Esophagus (tissue), 2 donors: Measurements from ENCODE around the gene PNPLA6. TPM values are rescaled to one million over a fixed set of nuclear protein-coding genes. Genes with fewer than 3 reads are reported as not detected.
"Not testable (repeated sequence)": the region's sequence is repeated elsewhere in the genome, so short reads cannot be mapped to it uniquely, and the experiment has no call there.

Source experiments
- H3K27ac ChIP-seq, 2 donors: one replicate each; pipeline ENCODE4 v1.5.1; 2013; ENCODE audit warnings: low read depth in 2 of 2, mild to moderate bottlenecking in 2 of 2, inconsistent platforms in 1 of 2, low read length in 1 of 2, moderate library complexity in 1 of 2
- H3K27me3 ChIP-seq, 2 donors: one replicate each; pipeline ENCODE4 v1.6.1; 2013; ENCODE audit warnings: low read length in 2 of 2, control low read depth in 1 of 2, mild to moderate bottlenecking in 1 of 2; ENCODE audit not compliant: insufficient read depth in 2 of 2, control insufficient read depth in 1 of 2
- H3K36me3 ChIP-seq, 2 donors: one replicate each; pipeline ENCODE4 v1.6.1; 2013; ENCODE audit warnings: low read length in 1 of 2; ENCODE audit not compliant: control insufficient read depth in 2 of 2, insufficient read depth in 2 of 2
- H3K4me1 ChIP-seq, 2 donors: one replicate each; pipeline ENCODE4 v1.6.1; 2013; ENCODE audit warnings: low read length in 1 of 2; ENCODE audit not compliant: control insufficient read depth in 2 of 2, insufficient read depth in 2 of 2
- H3K4me3 ChIP-seq, 2 donors: one replicate each; pipeline ENCODE4 v1.5.1; 2013; ENCODE audit warnings: low read length in 2 of 2, mild to moderate bottlenecking in 2 of 2, low read depth in 1 of 2, moderate library complexity in 1 of 2
- H3K9me3 ChIP-seq, 2 donors: one replicate each; pipeline ENCODE4 v1.6.1; 2013; ENCODE audit warnings: mild to moderate bottlenecking in 2 of 2, low read depth in 1 of 2, low read length in 1 of 2, moderate library complexity in 1 of 2; ENCODE audit not compliant: control insufficient read depth in 2 of 2, insufficient read depth in 1 of 2
- WGBS, 2 donors: extraction: QIAGEN DNeasy Blood & Tissue Kit; methylation state at CpG; one replicate each; pipeline ENCODE4 v1.1.7; 2013; 5-methylcytosine and 5-hydroxymethylcytosine counted together
- polyA plus RNA-seq, 2 donors: library from polyadenylated mRNA; stranded (reverse); fragments of 200-250 nt; gene quantifications; one replicate each; pipeline ENCODE4 v1.2.3, GENCODE V29; 2013
- donor health status: healthy with polysubstance abuse.
- donor health status: Bipolar disorder and iron deficiency.

The PNPLA6 gene
- polyA plus RNA-seq, 2 donors, result 27.2 to 47.7 TPM

- Histone ChIP-seq H3K4me1 (peaks cover 0 to 6% of the 10 kb centered on the region in 2 donors), H3K4me3 (no peak overlapping the region), H3K36me3 (peaks cover 2 to 31% of the 10 kb centered on the region in 2 donors), H3K9me3 (no peaks in the 10 kb centered on the region), H3K27me3 (no peaks in the 10 kb centered on the region), H3K27ac (no peak overlapping the region)
- WGBS, 2 donors, result 76 to 87% methylated on average over 15 of the region's 15 CpGs
Measured at GRCh38 chr19:7529246-7529600, 6.3 kb upstream of the PNPLA6 start.

GRCh38 chr19:7529610-7530490, 5.7 kb upstream of the PNPLA6 start:
- Histone ChIP-seq H3K9me3 (no peaks in the 10 kb centered on the region), H3K4me3 (no peak overlapping the region), H3K4me1 (peaks cover 0 to 6% of the 10 kb centered on the region in 2 donors), H3K36me3 (peaks cover 2 to 31% of the 10 kb centered on the region in 2 donors), H3K27ac (no peak overlapping the region), H3K27me3 (no peaks in the 10 kb centered on the region)
- 95% methylated on average over 33 of the region's 33 CpGs for WGBS, 2 donors

- Histone ChIP-seq H3K4me1 (peaks cover 0 to 11% of the 10 kb centered on the region in 2 donors), H3K9me3 (no peaks in the 10 kb centered on the region), H3K27me3 (no peaks in the 10 kb centered on the region), H3K27ac (peak overlapping the region; percentile 78 to 83), H3K4me3 (peak overlapping the region; percentile 39 to 75), H3K36me3 (peaks cover 0 to 14% of the 10 kb centered on the region in 2 donors)
- WGBS, 2 donors, result 25% methylated on average over 30 of the region's 30 CpGs
Measured at GRCh38 chr19:7533281-7533885, 2.1 kb upstream of the PNPLA6 start.

GRCh38 chr19:7533925-7534480, 1.5 kb upstream of the PNPLA6 start:
- 1% methylated on average over 41 of the region's 41 CpGs for WGBS, 2 donors
- Histone ChIP-seq H3K36me3 (peaks cover 0 to 8% of the 10 kb centered on the region in 2 donors), H3K9me3 (no peaks in the 10 kb centered on the region)

GRCh38 chr19:7534531-7535046, 928 bp upstream of the PNPLA6 start:
- H3K27me3 ChIP-seq, result no peaks in the 10 kb centered on the region
- WGBS, 2 donors, result 0% methylated on average over 27 of the region's 27 CpGs
- H3K4me1 ChIP-seq, result peaks cover 0 to 11% of the 10 kb centered on the region in 2 donors
- H3K4me3 ChIP-seq, result peak overlapping the region; percentile 75 to 100
- peak overlapping the region; percentile 83 to 92 for H3K27ac ChIP-seq
- H3K9me3 ChIP-seq, result no peaks in the 10 kb centered on the region
- peaks cover 0 to 2% of the 10 kb centered on the region in 2 donors for H3K36me3 ChIP-seq

More at GRCh38 chr19:7533925-7534480, 1.5 kb upstream of the PNPLA6 start:
- peak overlapping the region; percentile 83 to 92 for H3K27ac ChIP-seq
- peak overlapping the region; percentile 75 to 100 for H3K4me3 ChIP-seq
- peaks cover 0 to 11% of the 10 kb centered on the region in 2 donors for H3K4me1 ChIP-seq
- no peaks in the 10 kb centered on the region for H3K27me3 ChIP-seq

GRCh38 chr19:7535998-7536695, 630 bp downstream of the PNPLA6 start:
- Histone ChIP-seq H3K9me3 (no peaks in the 10 kb centered on the region), H3K4me1 (peaks cover 0 to 11% of the 10 kb centered on the region in 2 donors), H3K4me3 (peak overlapping the region; percentile 75 to 100), H3K27me3 (no peaks in the 10 kb centered on the region), H3K36me3 (peaks cover 0 to 13% of the 10 kb centered on the region in 2 donors), H3K27ac (peak overlapping the region; percentile 73 to 83)
- WGBS, 2 donors, result 14 to 16% methylated on average over 27 to 30 of the region's 30 CpGs

GRCh38 chr19:7538990-7539389, 3.5 kb downstream of the PNPLA6 start:
- WGBS, 2 donors, result 96 to 98% methylated on average over 5 of the region's 5 CpGs
- H3K4me3 ChIP-seq, H3K4me1 ChIP-seq, H3K27me3 ChIP-seq, H3K27ac ChIP-seq, H3K9me3 ChIP-seq: not testable (repeated sequence)
- H3K36me3 ChIP-seq, result peaks cover 0 to 35% of the 10 kb centered on the region in 2 donors

- Histone ChIP-seq H3K4me3 (no peak overlapping the region), H3K4me1 (peaks cover 0 to 5% of the 10 kb centered on the region in 2 donors), H3K36me3 (peaks cover 0 to 35% of the 10 kb centered on the region in 2 donors), H3K9me3 (no peaks in the 10 kb centered on the region), H3K27me3 (no peaks in the 10 kb centered on the region), H3K27ac (no peak overlapping the region)
- 96% methylated on average over 28 of the region's 28 CpGs for WGBS, 2 donors
Measured at GRCh38 chr19:7539827-7540425, 4.4 kb downstream of the PNPLA6 start.
